Measurements from ENCODE around the gene FAM219B. TPM values are rescaled to one million over a fixed set of nuclear protein-coding genes. Genes with fewer than 3 reads are reported as not detected.
"Not testable (repeated sequence)": the region's sequence is repeated elsewhere in the genome, so short reads cannot be mapped to it uniquely, and the experiment has no call there.

FAM219B gene
- total RNA-seq, 1 donor, result 41.5 TPM

DNA sequence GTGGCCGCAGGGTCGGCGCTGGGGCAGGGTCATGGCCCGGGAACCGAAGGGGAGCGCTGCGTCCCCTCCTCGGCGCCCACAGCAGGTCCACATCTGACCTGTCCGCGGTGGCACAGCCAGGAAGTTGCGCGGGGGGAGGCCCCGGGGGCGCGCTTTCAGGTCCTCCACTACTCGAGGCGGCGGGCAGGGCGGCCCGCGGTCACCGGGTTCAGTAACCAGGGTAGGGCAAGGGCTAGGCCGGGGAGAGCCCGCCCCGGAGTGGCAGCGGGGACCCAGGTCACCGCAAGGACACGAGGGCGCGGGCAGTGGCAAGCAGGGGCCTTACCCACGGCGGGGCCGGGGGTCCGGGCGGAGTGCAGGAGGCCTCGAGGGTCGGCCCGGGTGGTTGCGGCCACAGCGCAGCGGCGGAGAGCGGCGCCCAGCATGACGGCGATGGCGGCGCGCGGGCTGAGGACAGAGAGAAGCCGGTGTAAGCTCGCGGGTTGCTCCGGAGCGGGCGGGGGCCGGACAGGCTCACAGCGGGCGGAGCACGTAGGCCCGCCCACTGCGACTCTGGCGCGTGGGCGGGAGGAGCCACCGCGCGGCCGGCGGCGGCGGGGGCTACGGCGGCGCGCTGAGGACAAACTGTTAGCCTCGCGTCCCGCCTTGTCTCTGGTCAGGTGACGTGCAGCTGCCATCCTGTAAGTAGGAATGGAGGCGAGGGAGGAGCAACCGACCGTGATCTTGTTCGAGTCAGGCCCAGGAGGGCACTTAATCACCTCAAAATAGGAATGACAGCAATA is 31.1 kb upstream of the FAM219B start, which contains the start of gene COX5A:
COX5A (minus strand) TSS at position 484 of the 782 bp plus-strand sequence; CDS start at position 425, 59 bp downstream.
- peak; percentile 97 for DNase-seq (ENCODE audit: low read depth)

GRCh38 chr15:74937272-74937589 is 30.6 kb upstream of the FAM219B start:
- TF ChIP-seq, protein P1, sequence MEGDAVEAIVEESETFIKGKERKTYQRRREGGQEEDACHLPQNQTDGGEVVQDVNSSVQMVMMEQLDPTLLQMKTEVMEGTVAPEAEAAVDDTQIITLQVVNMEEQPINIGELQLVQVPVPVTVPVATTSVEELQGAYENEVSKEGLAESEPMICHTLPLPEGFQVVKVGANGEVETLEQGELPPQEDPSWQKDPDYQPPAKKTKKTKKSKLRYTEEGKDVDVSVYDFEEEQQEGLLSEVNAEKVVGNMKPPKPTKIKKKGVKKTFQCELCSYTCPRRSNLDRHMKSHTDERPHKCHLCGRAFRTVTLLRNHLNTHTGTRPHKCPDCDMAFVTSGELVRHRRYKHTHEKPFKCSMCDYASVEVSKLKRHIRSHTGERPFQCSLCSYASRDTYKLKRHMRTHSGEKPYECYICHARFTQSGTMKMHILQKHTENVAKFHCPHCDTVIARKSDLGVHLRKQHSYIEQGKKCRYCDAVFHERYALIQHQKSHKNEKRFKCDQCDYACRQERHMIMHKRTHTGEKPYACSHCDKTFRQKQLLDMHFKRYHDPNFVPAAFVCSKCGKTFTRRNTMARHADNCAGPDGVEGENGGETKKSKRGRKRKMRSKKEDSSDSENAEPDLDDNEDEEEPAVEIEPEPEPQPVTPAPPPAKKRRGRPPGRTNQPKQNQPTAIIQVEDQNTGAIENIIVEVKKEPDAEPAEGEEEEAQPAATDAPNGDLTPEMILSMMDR (IDR thresholded peaks at IDR 0.05; ENCODE audit: insufficient read depth, low read depth, low read length), result no peak
- no peak for DNase-seq (ENCODE audit: low read depth)
- H3K4me3 ChIP-seq (ENCODE audit: low read depth, low read length), result peak overlapping the region; percentile 92

More for the DNA sequence above, 31.1 kb upstream of the FAM219B start, which contains the start of gene COX5A:
- peak within 1 kb of the TSS; percentile 92 for H3K4me3 ChIP-seq (ENCODE audit: low read depth, low read length)
- TF ChIP-seq, protein P1 (IDR thresholded peaks at IDR 0.05; ENCODE audit: insufficient read depth, low read depth, low read length), result no peak

DNA sequence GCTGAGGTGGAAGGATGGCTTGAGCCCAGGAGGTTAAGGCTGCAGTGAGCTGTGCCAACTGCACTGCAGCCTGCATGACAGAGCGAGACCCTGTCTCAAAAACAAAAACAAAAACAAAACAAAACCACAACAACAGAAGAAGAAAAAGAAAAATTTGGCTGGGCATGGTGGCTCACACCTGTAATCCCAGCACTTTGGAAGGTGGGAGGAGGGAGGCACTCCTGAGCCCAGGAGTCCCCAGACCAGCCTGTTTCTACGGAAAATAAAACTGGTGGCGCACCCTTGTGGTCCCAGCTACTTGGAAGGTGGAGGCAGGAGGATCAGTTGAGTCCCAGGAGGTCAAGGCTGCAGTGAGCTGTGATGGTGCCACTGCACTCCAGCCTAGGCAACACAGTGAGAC is 28.5 kb upstream of the FAM219B start:
- not testable (repeated sequence) for H3K4me3 ChIP-seq (ENCODE audit: low read depth, low read length); DNase-seq (ENCODE audit: low read depth)

DNA sequence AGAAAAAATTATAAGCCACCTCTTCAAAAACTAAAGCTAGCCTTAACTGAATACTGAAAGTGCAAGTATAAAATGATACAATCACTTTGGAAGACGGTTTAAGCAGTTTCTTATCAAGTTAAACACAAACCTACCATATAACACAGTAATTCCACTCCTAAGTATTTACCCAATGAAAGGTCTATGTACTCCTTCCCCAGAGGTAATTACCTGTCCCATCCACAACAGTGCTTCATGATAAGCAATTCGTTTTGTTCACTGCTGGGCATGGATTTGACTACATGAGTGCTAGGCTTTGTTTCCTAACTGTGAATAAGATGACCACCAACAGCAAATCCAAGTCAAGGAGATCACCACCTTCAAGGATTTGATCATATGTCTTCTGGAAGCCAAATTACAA is 26.9 kb upstream of the FAM219B start:
- TF ChIP-seq, protein P1 (IDR thresholded peaks at IDR 0.05; ENCODE audit: insufficient read depth, low read depth, low read length), result no peak
- H3K4me3 ChIP-seq (ENCODE audit: low read depth, low read length), result no peak overlapping the region
- DNase-seq (ENCODE audit: low read depth), result no peak

- TF ChIP-seq, protein P1 (IDR thresholded peaks at IDR 0.05; ENCODE audit: insufficient read depth, low read depth, low read length), result no peak
- H3K4me3 ChIP-seq (ENCODE audit: low read depth, low read length), result no peak overlapping the region
- no peak for DNase-seq (ENCODE audit: low read depth)
Observed at GRCh38 chr15:74928771-74929198, 22.1 kb upstream of the FAM219B start.

DNA sequence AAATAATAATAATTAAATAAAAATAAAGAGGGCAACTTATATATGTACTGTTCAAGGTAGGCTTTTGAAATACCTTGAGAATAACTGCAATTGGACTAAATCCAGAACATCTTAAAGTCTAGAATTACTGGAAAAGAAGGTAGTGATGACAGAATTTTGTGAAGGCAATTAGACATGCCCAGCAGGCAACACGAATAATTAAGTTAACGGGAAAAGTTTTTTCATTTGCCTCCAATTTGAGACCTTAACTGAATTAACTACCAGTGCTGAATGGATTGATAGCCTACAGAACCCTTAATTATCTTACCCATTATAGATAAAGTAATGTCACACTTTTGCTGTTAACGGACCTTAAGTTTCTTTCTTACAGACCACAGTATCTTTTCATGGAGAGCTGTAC is 17.9 kb upstream of the FAM219B start:
- H3K4me3 ChIP-seq (ENCODE audit: low read depth, low read length), result no peak overlapping the region
- TF ChIP-seq, protein P1 (IDR thresholded peaks at IDR 0.05; ENCODE audit: insufficient read depth, low read depth, low read length), result no peak
- no peak for DNase-seq (ENCODE audit: low read depth)

- TF ChIP-seq, protein P1 (IDR thresholded peaks at IDR 0.05; ENCODE audit: insufficient read depth, low read depth, low read length), result no peak
- DNase-seq (ENCODE audit: low read depth), result no peak
- no peak overlapping the region for H3K4me3 ChIP-seq (ENCODE audit: low read depth, low read length)
Observed at GRCh38 chr15:74920456-74920855, 13.8 kb upstream of the FAM219B start.
